Cardiac muscle cell (in vitro differentiated cells and primary cell): ENCODE results near the gene BTC. TPM values are rescaled to one million over a fixed set of nuclear protein-coding genes. Genes with fewer than 3 reads are reported as not detected.
A peak's percentile ranks its signal among the peaks of the same experiment; 100 is the strongest.
"Not testable (repeated sequence)": the region's sequence is repeated elsewhere in the genome, so short reads cannot be mapped to it uniquely, and the experiment has no call there.

Experiments
- DNase-seq, 2 donors: peaks; one replicate each; pipeline versions ENCODE4 v3.0.0 to v3.0.0-alpha.2; 2010 to 2017; ENCODE audit warnings: low read depth in 1 of 2, low spot score in 1 of 2
- H3K27ac ChIP-seq: fragments of 200-600 bp; sonication (generic); 2 replicates; pipeline ENCODE4 v1.5.1; 2016
- H3K27me3 ChIP-seq: fragments of 200-600 bp; sonication (generic); 2 replicates; pipeline ENCODE4 v1.6.0; 2016; ENCODE audit warnings: control low read depth
- H3K36me3 ChIP-seq: fragments of 200-600 bp; sonication (generic); 2 replicates; pipeline ENCODE4 v1.5.1; 2016; ENCODE audit warnings: control low read depth
- H3K4me1 ChIP-seq: fragments of 200-600 bp; sonication (generic); 2 replicates; pipeline ENCODE4 v1.8.1; 2017; ENCODE audit warnings: low read depth, mild to moderate bottlenecking, mixed run types
- H3K4me3 ChIP-seq: fragments of 200-600 bp; sonication (generic); 2 replicates; pipeline ENCODE4 v1.5.1; 2016; ENCODE audit warnings: mild to moderate bottlenecking
- H3K9me3 ChIP-seq: fragments of 200-600 bp; sonication (generic); 2 replicates; pipeline ENCODE4 v1.5.1; 2017; ENCODE audit warnings: low read depth, mild to moderate bottlenecking, control low read depth
- polyA plus RNA-seq: library from polyadenylated mRNA; unstranded; fragments of >200 nt; fragmentation: Nextera tagmentation; extraction: Ambion mirVana; gene quantifications from 2 replicates; pipeline ENCODE4 v1.2.1, GENCODE V29; 2016
- total RNA-seq: library from RNA; depleted of rRNA; stranded (reverse); fragments of >200 nt; gene quantifications from 2 replicates; pipeline ENCODE4 v1.2.3, GENCODE V29; 2016
- TF ChIP-seq, protein P1 (sequence below): IDR thresholded peaks from 2 replicates; pipeline ENCODE4 v1.5.1; 2012; ENCODE audit warnings: low read depth, mild to moderate bottlenecking, low read length

Gene BTC
- total and polyA plus RNA-seq, 2 experiments from 2014 or later, result not detected

DNA sequence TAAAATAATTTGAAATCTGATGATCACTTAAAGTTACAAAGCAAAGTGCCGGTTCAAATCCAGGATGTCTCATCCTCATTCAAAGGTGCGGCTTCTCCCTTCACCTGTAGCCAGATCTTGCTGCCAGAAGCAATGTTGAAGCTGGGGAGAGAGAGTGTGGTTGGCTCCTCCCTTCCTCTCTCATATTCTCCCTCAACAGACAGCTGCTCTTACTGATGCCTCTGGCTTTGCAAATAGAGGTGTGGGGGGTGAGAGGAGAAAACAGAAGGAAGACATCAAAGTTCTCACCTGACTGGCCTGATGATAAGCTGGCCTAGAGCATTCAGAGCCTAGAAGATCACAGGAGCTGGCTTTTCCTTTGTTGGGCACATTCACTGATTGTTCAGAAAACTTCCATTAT is 28.3 kb upstream of the BTC start:
- H3K27ac ChIP-seq, result no peak overlapping the region
- DNase-seq, result no peak
- no peaks in the 10 kb centered on the region for H3K36me3 ChIP-seq
- H3K4me1 ChIP-seq, result no peaks in the 10 kb centered on the region
- TF ChIP-seq, protein P1, sequence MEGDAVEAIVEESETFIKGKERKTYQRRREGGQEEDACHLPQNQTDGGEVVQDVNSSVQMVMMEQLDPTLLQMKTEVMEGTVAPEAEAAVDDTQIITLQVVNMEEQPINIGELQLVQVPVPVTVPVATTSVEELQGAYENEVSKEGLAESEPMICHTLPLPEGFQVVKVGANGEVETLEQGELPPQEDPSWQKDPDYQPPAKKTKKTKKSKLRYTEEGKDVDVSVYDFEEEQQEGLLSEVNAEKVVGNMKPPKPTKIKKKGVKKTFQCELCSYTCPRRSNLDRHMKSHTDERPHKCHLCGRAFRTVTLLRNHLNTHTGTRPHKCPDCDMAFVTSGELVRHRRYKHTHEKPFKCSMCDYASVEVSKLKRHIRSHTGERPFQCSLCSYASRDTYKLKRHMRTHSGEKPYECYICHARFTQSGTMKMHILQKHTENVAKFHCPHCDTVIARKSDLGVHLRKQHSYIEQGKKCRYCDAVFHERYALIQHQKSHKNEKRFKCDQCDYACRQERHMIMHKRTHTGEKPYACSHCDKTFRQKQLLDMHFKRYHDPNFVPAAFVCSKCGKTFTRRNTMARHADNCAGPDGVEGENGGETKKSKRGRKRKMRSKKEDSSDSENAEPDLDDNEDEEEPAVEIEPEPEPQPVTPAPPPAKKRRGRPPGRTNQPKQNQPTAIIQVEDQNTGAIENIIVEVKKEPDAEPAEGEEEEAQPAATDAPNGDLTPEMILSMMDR, result no peak
- no peak overlapping the region for H3K4me3 ChIP-seq
- no peaks in the 10 kb centered on the region for H3K9me3 ChIP-seq
- H3K27me3 ChIP-seq, result no peaks in the 10 kb centered on the region

DNA sequence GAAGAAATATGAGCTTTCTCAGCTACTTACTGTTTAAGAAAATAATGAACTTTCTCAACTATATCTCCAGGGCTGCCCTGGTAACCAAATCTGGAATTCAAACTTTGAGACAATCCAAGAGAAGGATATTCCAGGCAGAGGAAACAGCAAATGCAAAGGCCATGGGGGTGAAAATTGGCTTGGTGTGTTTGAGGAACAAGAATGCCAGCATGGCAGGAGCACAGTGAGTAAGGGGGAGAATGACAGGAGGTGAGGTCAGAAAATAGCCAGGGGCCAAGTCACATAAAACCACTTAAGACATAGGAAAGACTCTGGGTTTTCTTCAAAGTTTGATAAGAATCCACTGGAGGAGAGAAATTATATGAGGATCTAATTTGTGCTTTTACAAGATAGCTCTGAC is 27.2 kb upstream of the BTC start:
- DNase-seq, result no peak
- Histone ChIP-seq H3K27ac (no peak overlapping the region), H3K4me1 (no peaks in the 10 kb centered on the region), H3K36me3 (no peaks in the 10 kb centered on the region), H3K27me3 (no peaks in the 10 kb centered on the region), H3K4me3 (no peak overlapping the region), H3K9me3 (no peaks in the 10 kb centered on the region)
- TF ChIP-seq, protein P1, result no peak

DNA sequence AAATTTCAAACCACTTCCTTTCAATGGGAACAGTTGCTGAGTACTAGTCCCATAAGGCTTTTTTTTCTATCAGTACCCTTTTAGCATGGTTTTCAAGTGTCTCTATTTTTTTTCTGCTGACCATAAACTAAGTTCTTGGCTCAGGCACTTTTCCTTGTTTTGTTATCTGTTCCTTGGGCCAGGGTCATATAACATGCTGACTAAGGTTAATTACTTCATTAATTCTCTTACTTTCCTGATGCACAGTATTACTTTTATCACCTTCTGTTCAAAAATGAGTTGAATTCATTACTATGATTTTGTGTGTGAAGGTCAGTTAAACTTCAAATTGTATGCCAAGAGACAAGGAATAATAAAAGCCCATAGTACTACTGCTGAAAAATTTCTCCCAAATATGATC is 19.7 kb upstream of the BTC start:
- TF ChIP-seq, protein P1, result no peak
- Histone ChIP-seq H3K4me1 (no peaks in the 10 kb centered on the region), H3K27ac (no peak overlapping the region), H3K4me3 (no peak overlapping the region), H3K9me3 (no peaks in the 10 kb centered on the region), H3K27me3 (no peaks in the 10 kb centered on the region), H3K36me3 (no peaks in the 10 kb centered on the region)
- no peak for DNase-seq

DNA sequence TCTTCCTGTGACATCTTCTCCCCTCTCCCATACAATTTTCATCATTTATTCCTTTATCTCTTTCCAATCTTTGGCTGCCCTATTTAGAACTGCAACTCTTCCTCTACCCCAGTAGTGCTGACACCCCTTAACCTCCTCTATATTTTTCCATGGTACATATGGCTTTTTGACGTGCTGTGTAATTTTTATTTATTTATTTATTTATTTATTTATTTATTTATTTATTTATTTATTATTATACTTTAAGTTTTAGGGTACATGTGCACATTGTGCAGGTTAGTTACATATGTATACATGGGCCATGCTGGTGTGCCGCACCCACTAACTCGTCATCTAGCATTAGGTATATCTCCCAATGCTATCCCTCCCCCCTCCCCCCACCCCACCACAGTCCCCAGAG is 17.7 kb upstream of the BTC start:
- H3K36me3 ChIP-seq, H3K27ac ChIP-seq, H3K27me3 ChIP-seq: not testable (repeated sequence)

DNA sequence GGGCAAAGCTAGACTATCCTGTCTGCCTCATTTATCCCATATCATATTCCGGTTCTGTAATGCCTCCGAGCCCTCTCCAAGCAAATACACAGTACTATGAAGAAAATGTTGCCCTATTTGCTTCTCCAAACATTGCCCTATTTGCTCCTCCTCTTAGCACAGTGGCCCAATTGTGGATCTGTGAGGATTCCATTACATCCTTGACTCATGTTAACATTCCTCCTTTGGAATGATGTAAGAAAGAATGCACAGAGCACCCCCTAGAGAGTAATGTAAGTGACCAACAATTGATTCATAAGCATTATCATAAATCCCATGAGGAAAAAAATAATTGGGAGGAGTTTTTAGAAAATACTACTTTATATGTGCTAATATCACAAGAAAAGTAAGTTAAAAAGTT is 11.3 kb upstream of the BTC start:
- Histone ChIP-seq H3K36me3 (no peaks in the 10 kb centered on the region), H3K4me3 (no peak overlapping the region), H3K27ac (no peak overlapping the region), H3K9me3 (no peaks in the 10 kb centered on the region), H3K27me3 (no peaks in the 10 kb centered on the region), H3K4me1 (no peaks in the 10 kb centered on the region)
- DNase-seq, result peak in 1 of 2 donors; percentile 77
- TF ChIP-seq, protein P1, result no peak

More for the DNA sequence above, 17.7 kb upstream of the BTC start:
- not testable (repeated sequence) for H3K4me1 ChIP-seq, DNase-seq, H3K4me3 ChIP-seq, H3K9me3 ChIP-seq

DNA sequence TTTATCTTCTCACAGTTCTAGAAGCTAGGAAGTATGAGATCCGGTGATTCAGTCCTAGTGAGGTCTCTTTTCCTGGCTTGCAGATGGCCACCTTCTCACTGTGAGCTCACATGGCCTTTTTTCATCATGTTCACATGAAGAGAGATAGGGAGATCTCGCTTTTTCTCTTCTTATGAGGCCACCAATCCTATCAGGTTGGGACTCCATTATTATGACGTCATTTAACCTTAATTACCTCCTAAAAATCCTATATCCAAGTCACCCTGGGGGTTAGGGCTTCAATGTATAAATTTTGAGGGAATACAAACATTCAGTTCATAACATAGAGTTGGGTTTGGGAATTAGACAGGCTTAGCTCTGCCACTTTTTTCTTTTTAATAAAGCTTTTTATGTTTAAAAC is 6.0 kb upstream of the BTC start:
- Histone ChIP-seq H3K4me1 (no peaks in the 10 kb centered on the region), H3K27ac (no peak overlapping the region), H3K36me3 (no peaks in the 10 kb centered on the region), H3K4me3 (no peak overlapping the region), H3K9me3 (no peaks in the 10 kb centered on the region), H3K27me3 (peaks cover 14% of the 10 kb centered on the region)
- TF ChIP-seq, protein P1, result no peak
- DNase-seq, result no peak
